Activated naive CD4-positive, alpha-beta T cell treated with anti-CD3 and anti-CD28 coated beads, Interleukin-2, amount 10 ng/mL, durations not matched to agents 7 days and 5 days (primary cell): ENCODE results near the gene OTULIN.

Experiments
- CTCF ChIA-PET: fragments of 350-600 bp; sonication (Branson Sonifier 250); formaldehyde crosslinking; loops from one replicate; lab custom pipeline; 2021; ENCODE audit warnings: antibody characterized with exemption; lab: Charles Lee
- DNase-seq: peaks from one replicate; pipeline ENCODE4 v3.0.0-alpha.2; 2020
- H3K27ac Mint-ChIP-seq: one replicate; pipeline ENCODE4 v1.8.0; 2021; ENCODE audit warnings: mild to moderate bottlenecking, moderate library complexity, mixed read lengths
- H3K27me3 Mint-ChIP-seq: one replicate; pipeline ENCODE4 v1.8.0; 2021; ENCODE audit warnings: mild to moderate bottlenecking, mixed read lengths
- H3K36me3 Mint-ChIP-seq: one replicate; pipeline ENCODE4 v1.8.0; 2021; ENCODE audit warnings: mixed read lengths
- H3K4me1 Mint-ChIP-seq: one replicate; pipeline ENCODE4 v1.8.0; 2021; ENCODE audit warnings: mixed read lengths
- H3K4me3 Mint-ChIP-seq: one replicate; pipeline ENCODE4 v1.8.0; 2021; ENCODE audit warnings: mild to moderate bottlenecking, moderate library complexity, mixed read lengths
- H3K9me3 Mint-ChIP-seq: one replicate; pipeline ENCODE4 v1.8.0; 2021; ENCODE audit warnings: mixed read lengths

OTULIN gene

GRCh38 chr5:14722923-14723322 lies 58.4 kb downstream of the OTULIN start:
- CTCF ChIA-PET = interaction anchor here (10.7 kb wide), 1 partner anchor 281 kb away, joined by 153 read pairs; no protein-coding TSS in a partner anchor
- H3K27ac Mint-ChIP-seq = no peak overlapping the region
- no peaks in the 10 kb centered on the region for H3K9me3 Mint-ChIP-seq
- H3K4me3 Mint-ChIP-seq = no peak overlapping the region
- H3K4me1 Mint-ChIP-seq = peaks cover 11% of the 10 kb centered on the region
- peaks cover 29% of the 10 kb centered on the region for H3K36me3 Mint-ChIP-seq
- H3K27me3 Mint-ChIP-seq = no peaks in the 10 kb centered on the region
- no peak for DNase-seq

- no peaks in the 10 kb centered on the region for H3K9me3 Mint-ChIP-seq
- no peaks in the 10 kb centered on the region for H3K27me3 Mint-ChIP-seq
- DNase-seq = no peak
- H3K4me3 Mint-ChIP-seq = no peak overlapping the region
- CTCF ChIA-PET = interaction anchor here (0.8 to 10.7 kb wide), 4 partner anchors 15 to 280 kb away, joined by 3 to 153 read pairs (median 4); no protein-coding TSS in a partner anchor
- H3K36me3 Mint-ChIP-seq = peaks cover 23% of the 10 kb centered on the region
- peaks cover 11% of the 10 kb centered on the region for H3K4me1 Mint-ChIP-seq
- no peak overlapping the region for H3K27ac Mint-ChIP-seq
Observed at GRCh38 chr5:14723701-14724132, 59.2 kb downstream of the OTULIN start.

- H3K4me1 Mint-ChIP-seq = peaks cover 11% of the 10 kb centered on the region
- CTCF ChIA-PET = interaction anchor here (0.8 to 10.7 kb wide), 7 partner anchors 16 to 363 kb away, joined by 3 to 153 read pairs (median 4); no protein-coding TSS in a partner anchor
Observed at GRCh38 chr5:14724633-14725032, 60.1 kb downstream of the OTULIN start.

GRCh38 chr5:14726066-14726838 lies 61.7 kb downstream of the OTULIN start:
- Mint-ChIP-seq H3K27me3 (no peaks in the 10 kb centered on the region), H3K27ac (peak overlapping the region; percentile 35), H3K4me1 (peaks cover 4% of the 10 kb centered on the region), H3K4me3 (no peak overlapping the region), H3K36me3 (peaks cover 12% of the 10 kb centered on the region), H3K9me3 (no peaks in the 10 kb centered on the region)
- DNase-seq = no peak
- CTCF ChIA-PET = interaction anchor here (0.8 to 10.7 kb wide), 18 partner anchors 9 to 380 kb away, joined by 3 to 153 read pairs (median 5); no protein-coding TSS in a partner anchor

More at GRCh38 chr5:14724633-14725032, 60.1 kb downstream of the OTULIN start:
- no peaks in the 10 kb centered on the region for H3K9me3 Mint-ChIP-seq
- peaks cover 19% of the 10 kb centered on the region for H3K36me3 Mint-ChIP-seq
- no peaks in the 10 kb centered on the region for H3K27me3 Mint-ChIP-seq
- peak overlapping the region; percentile 28 for H3K27ac Mint-ChIP-seq
- DNase-seq = no peak
- no peak overlapping the region for H3K4me3 Mint-ChIP-seq

GRCh38 chr5:14727428-14727865 lies 62.9 kb downstream of the OTULIN start:
- Mint-ChIP-seq H3K36me3 (peaks cover 11% of the 10 kb centered on the region), H3K27me3 (no peaks in the 10 kb centered on the region), H3K27ac (no peak overlapping the region), H3K9me3 (no peaks in the 10 kb centered on the region), H3K4me3 (no peak overlapping the region), H3K4me1 (peaks cover 4% of the 10 kb centered on the region)
- peak; percentile 80 for DNase-seq
- CTCF ChIA-PET = interaction anchor here (0.7 to 10.7 kb wide), 30 partner anchors 10 to 379 kb away, joined by 3 to 153 read pairs (median 4); no protein-coding TSS in a partner anchor

- peak; percentile 18 for DNase-seq
- Mint-ChIP-seq H3K4me1 (peaks cover 4% of the 10 kb centered on the region), H3K27ac (no peak overlapping the region), H3K4me3 (no peak overlapping the region), H3K27me3 (no peaks in the 10 kb centered on the region), H3K36me3 (peaks cover 11% of the 10 kb centered on the region), H3K9me3 (no peaks in the 10 kb centered on the region)
- CTCF ChIA-PET = interaction anchor here (0.6 to 10.7 kb wide), 25 partner anchors 9 to 287 kb away, joined by 3 to 153 read pairs (median 4); no protein-coding TSS in a partner anchor
Observed at GRCh38 chr5:14727928-14728458, 63.5 kb downstream of the OTULIN start.

- DNase-seq = peak; percentile 8
- H3K27me3 Mint-ChIP-seq = no peaks in the 10 kb centered on the region
- H3K36me3 Mint-ChIP-seq = peaks cover 11% of the 10 kb centered on the region
Observed at GRCh38 chr5:14728459-14728938, 64.0 kb downstream of the OTULIN start.

GRCh38 chr5:14729448-14730385 lies 65.2 kb downstream of the OTULIN start:
- DNase-seq = peak; percentile 17
- Mint-ChIP-seq H3K27ac (no peak overlapping the region), H3K36me3 (peaks cover 11% of the 10 kb centered on the region)

More at GRCh38 chr5:14728459-14728938, 64.0 kb downstream of the OTULIN start:
- CTCF ChIA-PET = interaction anchor here (0.6 to 10.7 kb wide), 16 partner anchors 15 to 870 kb away, joined by 3 to 153 read pairs (median 4); no protein-coding TSS in a partner anchor
- H3K9me3 Mint-ChIP-seq = no peaks in the 10 kb centered on the region
- H3K27ac Mint-ChIP-seq = no peak overlapping the region
- peaks cover 4% of the 10 kb centered on the region for H3K4me1 Mint-ChIP-seq
- no peak overlapping the region for H3K4me3 Mint-ChIP-seq

GRCh38 chr5:14730466-14730865 lies 65.9 kb downstream of the OTULIN start:
- Mint-ChIP-seq H3K9me3 (no peaks in the 10 kb centered on the region), H3K4me3 (no peak overlapping the region), H3K4me1 (peaks cover 4% of the 10 kb centered on the region), H3K27ac (no peak overlapping the region), H3K36me3 (peaks cover 6% of the 10 kb centered on the region), H3K27me3 (no peaks in the 10 kb centered on the region)
- CTCF ChIA-PET = interaction anchor here (1.0 to 10.7 kb wide), 3 partner anchors 10 to 273 kb away, joined by 3 to 153 read pairs (median 11); no protein-coding TSS in a partner anchor
- peak; percentile 8 for DNase-seq

More at GRCh38 chr5:14729448-14730385, 65.2 kb downstream of the OTULIN start:
- CTCF ChIA-PET = interaction anchor here (1.0 to 10.7 kb wide), 6 partner anchors 9 to 285 kb away, joined by 3 to 153 read pairs (median 8); no protein-coding TSS in a partner anchor
- H3K4me3 Mint-ChIP-seq = no peak overlapping the region
- H3K27me3 Mint-ChIP-seq = no peaks in the 10 kb centered on the region
- H3K9me3 Mint-ChIP-seq = no peaks in the 10 kb centered on the region
- peaks cover 4% of the 10 kb centered on the region for H3K4me1 Mint-ChIP-seq

- H3K4me1 Mint-ChIP-seq = peaks cover 4% of the 10 kb centered on the region
- CTCF ChIA-PET = interaction anchor here (2.5 to 3.3 kb wide), 2 partner anchors 23 to 273 kb away, joined by 10 to 11 read pairs; no protein-coding TSS in a partner anchor
- H3K27ac Mint-ChIP-seq = no peak overlapping the region
- no peaks in the 10 kb centered on the region for H3K27me3 Mint-ChIP-seq
- peaks cover 5% of the 10 kb centered on the region for H3K36me3 Mint-ChIP-seq
- no peaks in the 10 kb centered on the region for H3K9me3 Mint-ChIP-seq
- H3K4me3 Mint-ChIP-seq = no peak overlapping the region
- DNase-seq = peak; percentile 1
Observed at GRCh38 chr5:14730881-14731280, 66.4 kb downstream of the OTULIN start.

- Mint-ChIP-seq H3K27ac (no peak overlapping the region), H3K9me3 (no peaks in the 10 kb centered on the region), H3K4me3 (no peak overlapping the region), H3K36me3 (no peaks in the 10 kb centered on the region), H3K4me1 (no peaks in the 10 kb centered on the region), H3K27me3 (no peaks in the 10 kb centered on the region)
- CTCF ChIA-PET = interaction anchor here (0.6 to 2.5 kb wide), 4 partner anchors 11 to 271 kb away, joined by 3 to 10 read pairs (median 4); no protein-coding TSS in a partner anchor
- DNase-seq = no peak
Observed at GRCh38 chr5:14732991-14733390, 68.5 kb downstream of the OTULIN start.

GRCh38 chr5:14733661-14734060 lies 69.1 kb downstream of the OTULIN start:
- Mint-ChIP-seq H3K4me3 (no peak overlapping the region), H3K9me3 (no peaks in the 10 kb centered on the region), H3K27ac (no peak overlapping the region), H3K36me3 (no peaks in the 10 kb centered on the region), H3K27me3 (no peaks in the 10 kb centered on the region), H3K4me1 (no peaks in the 10 kb centered on the region)
- CTCF ChIA-PET = interaction anchor here (1.0 to 2.5 kb wide), 2 partner anchors 27 to 270 kb away, joined by 3 to 10 read pairs; no protein-coding TSS in a partner anchor
- DNase-seq = no peak

- Mint-ChIP-seq H3K27me3 (no peaks in the 10 kb centered on the region), H3K27ac (no peak overlapping the region), H3K4me3 (no peak overlapping the region), H3K9me3 (no peaks in the 10 kb centered on the region), H3K36me3 (peaks cover 2% of the 10 kb centered on the region), H3K4me1 (no peaks in the 10 kb centered on the region)
- DNase-seq = no peak
- CTCF ChIA-PET = no interaction called here
Observed at GRCh38 chr5:14734396-14734795, 69.9 kb downstream of the OTULIN start.
